HG02571 (cell line): ENCODE data around the gene TSPEAR.
"Not testable (repeated sequence)": the region's sequence is repeated elsewhere in the genome, so short reads cannot be mapped to it uniquely, and the experiment has no call there.

Experiments
- ATAC-seq: cut with Tn5 transposase; IDR thresholded peaks from one replicate; pipeline ENCODE4 v1.9.1; 2021; ENCODE audit warnings: mild to moderate bottlenecking, moderate library complexity; ENCODE audit not compliant: unreplicated experiment

Gene TSPEAR

GRCh38 chr21:44556879-44557278, 154.5 kb downstream of the TSPEAR start:
- ATAC-seq = no peak

GRCh38 chr21:44555200-44555875, 156.0 kb downstream of the TSPEAR start:
- ATAC-seq = no peak

- no peak for ATAC-seq
Measured at GRCh38 chr21:44552681-44553080, 158.7 kb downstream of the TSPEAR start.

GRCh38 chr21:44552136-44552535, 159.2 kb downstream of the TSPEAR start:
- ATAC-seq = no peak

GRCh38 chr21:44551340-44551961, 159.9 kb downstream of the TSPEAR start, which contains the start of gene KRTAP10-2:
TSS of gene KRTAP10-2 (minus strand) at chr21:44551505. CDS start at chr21:44551458, 47 bp downstream.
- no peak for ATAC-seq

DNA sequence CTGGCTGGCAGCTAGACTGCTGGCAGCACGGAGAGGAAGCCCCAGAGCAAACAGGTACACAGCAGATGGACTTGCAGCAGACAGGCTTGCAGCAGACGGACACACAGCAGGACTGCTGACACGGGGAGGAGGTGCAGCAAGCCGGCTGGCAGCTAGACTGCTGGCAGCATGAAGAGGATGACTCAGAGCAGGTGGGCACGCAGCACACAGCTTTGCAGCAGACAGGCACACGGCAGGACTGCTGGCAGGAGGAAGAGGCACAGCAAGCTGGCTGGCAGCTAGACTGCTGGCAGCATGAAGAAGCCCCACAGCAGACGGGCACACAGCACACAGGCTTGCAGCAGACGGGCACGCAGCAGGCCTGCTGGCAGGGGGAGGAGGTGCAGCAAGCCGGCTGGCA, 160.6 kb downstream of the TSPEAR start:
- no peak for ATAC-seq

- ATAC-seq = not testable (repeated sequence)
Measured at GRCh38 chr21:44550285-44550684, 161.1 kb downstream of the TSPEAR start.

- no peak for ATAC-seq
Measured at GRCh38 chr21:44549525-44550211, 161.7 kb downstream of the TSPEAR start.

GRCh38 chr21:44548922-44549321, 162.4 kb downstream of the TSPEAR start:
- no peak for ATAC-seq

DNA sequence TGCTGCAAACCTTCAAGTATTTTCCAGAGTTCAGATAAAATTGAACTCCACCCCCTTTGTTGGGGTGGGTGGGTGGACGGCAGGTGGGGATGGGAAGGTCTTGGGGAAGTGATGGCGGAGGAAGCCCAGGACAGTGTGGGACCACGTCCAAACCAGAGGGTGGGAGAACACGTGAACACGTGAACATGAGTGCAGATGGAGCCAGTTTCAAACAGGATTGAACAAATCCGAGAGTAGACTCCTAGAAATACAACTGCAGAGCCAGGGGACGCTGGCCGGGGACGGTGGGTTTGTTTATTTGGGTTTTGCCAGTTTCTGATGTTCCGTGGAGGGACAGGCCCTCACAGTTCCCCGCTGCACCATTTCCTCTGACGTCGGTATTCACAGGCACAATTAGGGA, 163.0 kb downstream of the TSPEAR start:
- no peak for ATAC-seq

- no peak for ATAC-seq
Measured at GRCh38 chr21:44547656-44548331, 163.6 kb downstream of the TSPEAR start.

DNA sequence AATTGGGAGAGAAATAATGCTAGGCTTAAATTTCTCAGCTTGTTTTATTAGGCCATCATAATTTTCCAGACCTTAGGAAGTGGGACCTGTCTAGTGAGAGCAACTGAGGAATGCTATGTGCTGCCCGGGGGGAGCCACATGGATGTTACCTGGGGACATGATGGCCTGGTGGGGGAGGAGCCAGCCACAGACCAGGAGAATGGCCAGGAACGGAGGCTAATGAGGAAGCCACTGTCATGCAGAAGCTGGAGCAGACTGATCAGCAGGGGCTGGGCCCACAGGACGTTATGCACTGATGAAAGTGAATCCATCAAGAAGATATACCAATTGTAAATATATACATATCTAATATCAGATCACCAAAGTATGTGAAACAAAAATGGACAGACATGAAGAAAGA, 166.8 kb downstream of the TSPEAR start:
- ATAC-seq = no peak

GRCh38 chr21:44542716-44543115, 168.7 kb downstream of the TSPEAR start:
- no peak for ATAC-seq

DNA sequence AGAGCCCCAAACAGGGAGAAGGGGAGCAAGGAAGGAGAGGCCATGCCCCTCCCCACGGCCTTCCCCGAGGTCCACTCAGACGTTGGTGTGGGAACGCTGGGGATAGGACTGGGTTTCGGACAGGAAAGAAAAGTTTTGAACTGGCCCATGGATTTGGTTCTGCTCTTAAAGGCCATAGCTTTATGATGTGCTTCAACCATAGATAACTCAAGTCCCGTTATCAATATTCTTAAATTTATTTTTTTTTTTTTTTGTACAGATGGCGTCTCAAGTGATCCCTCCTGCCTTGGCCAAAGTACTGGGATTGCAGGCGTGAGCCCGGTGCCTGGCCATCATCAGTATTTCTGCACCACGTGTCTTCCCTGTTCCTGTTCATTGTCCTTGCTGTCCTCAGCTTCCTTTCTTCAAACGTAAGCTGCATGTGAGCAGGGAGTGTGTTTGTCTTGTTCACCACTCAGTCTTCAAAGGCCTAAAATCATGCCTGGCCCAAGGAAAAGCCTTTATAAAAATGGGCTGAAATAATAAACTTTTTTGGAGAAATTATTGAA, 170.6 kb downstream of the TSPEAR start:
- ATAC-seq = no peak

GRCh38 chr21:44539991-44540666, 171.2 kb downstream of the TSPEAR start, which contains the start of gene KRTAP10-1:
TSS of gene KRTAP10-1 (minus strand) at chr21:44540195. CDS start at chr21:44540150, 45 bp downstream.
- no peak for ATAC-seq

DNA sequence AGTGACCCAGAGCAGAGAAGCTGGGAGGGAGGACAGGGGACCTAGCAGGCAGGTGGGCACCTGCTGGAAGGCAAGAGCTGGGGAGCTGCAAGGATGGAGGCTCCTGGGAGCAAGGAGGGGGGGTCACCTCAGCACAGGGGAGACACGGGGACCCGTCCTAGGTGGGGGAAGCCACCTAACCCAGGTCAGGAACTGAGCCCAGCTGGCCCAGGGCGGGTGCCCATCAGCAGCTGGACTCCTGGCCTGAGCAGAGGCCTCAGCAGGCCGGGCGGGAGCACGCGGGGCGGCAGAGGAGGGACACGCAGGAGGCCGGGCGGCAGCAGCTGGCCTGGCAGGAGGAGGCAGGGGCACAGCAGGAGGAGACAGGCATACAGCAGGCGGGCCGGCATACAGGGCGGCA, 172.3 kb downstream of the TSPEAR start:
- no peak for ATAC-seq

- ATAC-seq = no peak
Measured at GRCh38 chr21:44537930-44538911, 173.2 kb downstream of the TSPEAR start.

GRCh38 chr21:44535963-44536362, 175.4 kb downstream of the TSPEAR start:
- no peak for ATAC-seq

DNA sequence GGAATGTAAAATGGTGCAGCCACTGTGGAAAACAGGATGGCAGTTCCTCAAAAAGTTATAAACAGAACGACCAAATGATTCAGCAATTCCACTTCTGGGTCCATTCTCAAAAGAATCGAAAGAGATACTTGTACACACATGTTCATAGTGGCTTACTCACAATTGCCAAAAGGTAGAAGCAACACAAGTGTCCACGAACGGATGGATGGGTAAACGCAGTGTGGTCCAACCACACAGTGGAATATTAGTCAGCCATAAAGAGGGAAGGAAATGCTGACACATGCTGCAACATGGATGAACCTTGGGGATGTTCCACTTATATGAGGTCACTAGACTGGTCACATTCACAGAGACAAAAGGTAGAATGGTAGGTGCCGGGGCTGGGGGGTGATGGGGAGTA, 176.7 kb downstream of the TSPEAR start:
- no peak for ATAC-seq
